ENCODE data around the gene JAK2.

Gene JAK2

GRCh38 chr9:5052838-5053237 lies 67.8 kb downstream of the JAK2 start:
- in situ Hi-C loops (cut with HindIII; ENCODE audit: low sequenced_read_pairs), result no loop called here
- no peak overlapping the region for H3K4me3 ChIP-seq (ENCODE audit: low read depth, low read length)
- no peak for DNase-seq (ENCODE audit: low read depth)
- TF ChIP-seq CTCF (IDR thresholded peaks at IDR 0.05; ENCODE audit: low read depth, low read length, missing control alignments), result no peak

DNA sequence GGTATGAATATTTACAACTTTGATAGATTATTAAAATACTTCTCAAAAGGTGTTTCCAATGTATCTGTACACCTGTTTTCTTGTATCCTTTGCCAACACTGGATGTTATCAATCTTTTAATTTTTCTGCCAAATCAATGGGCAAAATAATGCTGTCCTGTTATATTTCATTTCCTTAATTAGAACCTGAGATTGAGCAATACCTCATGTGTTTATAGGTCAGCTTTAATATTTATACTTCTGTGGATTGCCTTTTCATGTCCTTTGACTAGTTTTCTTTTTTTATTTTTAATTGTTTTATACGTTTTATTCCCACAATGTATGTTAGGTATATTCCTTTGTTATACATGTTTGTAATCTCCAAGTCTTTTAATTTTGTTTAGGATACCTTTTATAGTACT lies 77.6 kb downstream of the JAK2 start:
- no peak for TF ChIP-seq CTCF (IDR thresholded peaks at IDR 0.05; ENCODE audit: low read depth, low read length, missing control alignments)
- H3K4me3 ChIP-seq (ENCODE audit: low read depth, low read length), result no peak overlapping the region
- DNase-seq (ENCODE audit: low read depth), result no peak
- in situ Hi-C loops (cut with HindIII; ENCODE audit: low sequenced_read_pairs), result no loop called here

GRCh38 chr9:5072871-5073270 lies 87.8 kb downstream of the JAK2 start:
- TF ChIP-seq CTCF (IDR thresholded peaks at IDR 0.05; ENCODE audit: low read depth, low read length, missing control alignments), result no peak
- no peak for DNase-seq (ENCODE audit: low read depth)
- no peak overlapping the region for H3K4me3 ChIP-seq (ENCODE audit: low read depth, low read length)
- in situ Hi-C loops (cut with HindIII; ENCODE audit: low sequenced_read_pairs), result no loop called here

DNA sequence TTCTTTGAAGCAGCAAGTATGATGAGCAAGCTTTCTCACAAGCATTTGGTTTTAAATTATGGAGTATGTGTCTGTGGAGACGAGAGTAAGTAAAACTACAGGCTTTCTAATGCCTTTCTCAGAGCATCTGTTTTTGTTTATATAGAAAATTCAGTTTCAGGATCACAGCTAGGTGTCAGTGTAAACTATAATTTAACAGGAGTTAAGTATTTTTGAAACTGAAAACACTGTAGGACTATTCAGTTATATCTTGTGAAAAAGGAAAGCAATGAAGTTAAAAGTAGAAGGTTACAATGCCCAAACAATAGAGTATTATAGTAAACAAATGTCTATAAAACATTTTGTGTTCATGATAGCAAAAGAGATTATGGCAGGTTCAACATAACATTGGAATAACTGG lies 88.6 kb downstream of the JAK2 start:
- no peak overlapping the region for H3K4me3 ChIP-seq (ENCODE audit: low read depth, low read length)
- no peak for TF ChIP-seq CTCF (IDR thresholded peaks at IDR 0.05; ENCODE audit: low read depth, low read length, missing control alignments)
- in situ Hi-C loops (cut with HindIII; ENCODE audit: low sequenced_read_pairs), result no loop called here
- no peak for DNase-seq (ENCODE audit: low read depth)

DNA sequence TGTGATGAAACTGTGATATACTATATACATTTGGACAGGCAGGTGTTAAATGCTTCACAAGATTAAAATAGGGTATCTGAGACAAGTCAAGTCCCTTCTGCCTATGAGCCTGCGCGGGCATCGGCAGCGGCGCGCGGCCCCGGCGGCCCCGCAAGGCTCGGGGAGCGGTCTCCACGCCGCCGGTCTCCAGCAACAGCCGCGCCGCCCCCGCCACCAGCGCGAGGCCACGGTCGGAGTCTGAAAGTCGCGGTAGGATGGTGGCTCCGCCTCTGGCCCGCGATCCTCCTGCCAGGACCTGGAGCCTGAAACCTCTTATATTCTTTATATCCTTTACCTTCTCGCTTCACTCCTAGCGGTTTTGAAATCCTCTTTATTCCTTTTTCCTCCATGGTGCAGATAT lies 100.9 kb downstream of the JAK2 start:
- no peak for TF ChIP-seq CTCF (IDR thresholded peaks at IDR 0.05; ENCODE audit: low read depth, low read length, missing control alignments)
- H3K4me3 ChIP-seq (ENCODE audit: low read depth, low read length), result no peak overlapping the region
- in situ Hi-C loops (cut with HindIII; ENCODE audit: low sequenced_read_pairs), result no loop called here
- DNase-seq (ENCODE audit: low read depth), result no peak

- H3K4me3 ChIP-seq (ENCODE audit: low read depth, low read length), result no peak overlapping the region
- no peak for TF ChIP-seq CTCF (IDR thresholded peaks at IDR 0.05; ENCODE audit: low read depth, low read length, missing control alignments)
- in situ Hi-C loops (cut with HindIII; ENCODE audit: low sequenced_read_pairs), result no loop called here
- no peak for DNase-seq (ENCODE audit: low read depth)
Measured at GRCh38 chr9:5089737-5090136, 104.7 kb downstream of the JAK2 start.

DNA sequence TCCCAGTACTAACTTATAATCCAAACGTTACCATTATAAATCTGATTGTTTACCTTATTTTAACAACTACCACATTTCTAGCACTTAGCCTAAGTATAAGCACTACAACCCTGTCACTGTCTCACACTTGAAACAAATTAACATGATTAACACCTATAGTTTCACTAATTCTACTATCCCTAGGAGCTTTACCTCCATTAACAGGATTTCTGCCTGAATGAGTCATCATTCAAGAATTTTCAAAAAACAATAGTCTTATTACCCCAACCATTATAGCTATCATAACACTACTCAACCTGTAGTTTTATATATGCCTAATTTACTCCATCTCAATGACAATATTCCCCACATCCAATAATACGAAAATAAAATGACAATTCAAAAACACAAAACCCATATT lies 110.7 kb downstream of the JAK2 start:
- no peak overlapping the region for H3K4me3 ChIP-seq (ENCODE audit: low read depth, low read length)
- DNase-seq (ENCODE audit: low read depth), result no peak
- in situ Hi-C loops (cut with HindIII; ENCODE audit: low sequenced_read_pairs), result no loop called here
- TF ChIP-seq CTCF (IDR thresholded peaks at IDR 0.05; ENCODE audit: low read depth, low read length, missing control alignments), result no peak

Measured in astrocyte of the cerebellum (primary cell).